Activated T-cell treated with anti-CD3 and anti-CD28 coated beads, Interleukin-2, amount 50 U/mL, for 48 hours (primary cell): Measurements from ENCODE around the gene PRG3.

ENCODE experiments used
- DNase-seq, 2 experiments: peaks; one replicate each; pipeline ENCODE4 v3.0.0-alpha.2; 2020

Gene PRG3

DNA sequence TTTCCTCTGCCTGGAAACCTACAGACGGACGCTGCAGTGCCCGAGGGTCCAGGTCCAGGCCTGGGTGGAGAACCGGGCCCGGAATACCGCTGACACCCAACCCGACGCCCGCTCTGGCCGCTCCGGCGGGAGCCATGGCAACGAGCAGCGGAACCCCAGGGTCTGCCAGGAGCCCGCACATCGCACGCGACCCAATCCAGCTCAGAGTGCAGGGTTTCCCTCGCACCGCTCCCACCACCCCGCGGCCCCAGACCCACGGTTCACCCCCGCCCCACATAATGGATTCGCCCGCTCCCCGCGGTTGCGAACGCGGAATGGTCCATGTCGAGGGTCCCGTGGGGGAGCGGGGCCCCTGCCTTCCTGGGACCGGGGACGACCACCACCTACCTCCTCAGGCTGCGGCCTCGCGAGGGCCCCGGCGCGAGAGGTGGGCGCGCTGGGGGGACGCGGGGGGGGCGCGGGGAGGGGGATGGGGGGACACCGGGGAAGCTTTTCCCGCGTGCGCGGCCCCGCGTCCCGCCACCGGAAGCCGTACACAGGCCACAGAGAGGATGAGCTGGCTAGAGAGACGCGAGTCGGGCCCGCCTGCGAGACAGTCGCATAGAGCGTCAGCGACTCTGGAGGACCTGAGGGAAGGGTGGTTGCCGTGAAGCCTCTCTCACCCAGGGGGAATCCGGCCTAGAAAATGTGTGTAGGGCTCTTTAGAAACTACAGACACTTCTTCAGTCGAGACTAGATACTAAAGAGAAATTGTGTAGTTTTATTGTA, 45.4 kb downstream of the PRG3 start, which contains the start of gene SSRP1:
Gene SSRP1 (minus strand): TSS at position 550 of the 768 bp plus-strand sequence. CDS start 771 bp downstream, outside the sequence.
- peak; percentile 90 for DNase-seq

DNA sequence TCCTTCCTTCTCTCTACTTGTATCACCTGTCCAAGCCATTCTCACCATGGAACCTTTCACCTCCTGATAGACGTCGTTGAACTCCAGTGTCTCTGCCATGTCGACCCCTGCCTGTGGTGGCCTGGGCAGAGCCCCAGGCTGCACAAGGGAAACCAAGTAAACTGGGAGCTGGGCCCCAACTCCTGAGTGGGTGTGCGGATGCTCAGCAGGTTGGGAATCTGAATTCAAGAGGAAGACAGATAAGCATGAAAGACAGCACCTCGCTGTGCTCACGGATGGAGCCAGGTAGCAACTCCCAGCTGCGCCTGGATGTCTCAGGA, 46.0 kb downstream of the PRG3 start:
- DNase-seq: no peak

GRCh38 chr11:57332694-57333440, 48.1 kb downstream of the PRG3 start:
- no peak for DNase-seq

DNA sequence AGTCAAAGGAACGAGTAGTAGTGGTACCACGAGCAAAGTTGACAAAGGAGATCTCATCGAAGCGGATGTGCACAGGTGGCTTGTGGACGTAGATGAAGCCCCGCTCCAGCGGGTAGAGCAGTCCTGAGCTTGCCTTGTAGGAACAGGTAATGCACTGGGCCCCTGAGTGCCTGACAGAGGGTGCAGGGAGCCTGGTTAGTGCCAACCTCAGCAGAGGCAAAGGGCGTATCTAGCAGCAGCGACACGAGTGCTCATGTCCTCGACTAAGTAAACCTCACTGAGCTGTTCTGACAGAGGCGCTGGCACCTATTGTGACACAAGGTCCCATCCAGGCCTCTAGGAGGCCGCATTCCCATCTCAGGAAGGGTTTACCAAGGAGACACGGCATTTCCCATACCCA, 49.2 kb downstream of the PRG3 start:
- no peak for DNase-seq

GRCh38 chr11:57330029-57330428, 50.9 kb downstream of the PRG3 start:
- peak; percentile 51 to 52 for DNase-seq

GRCh38 chr11:57327721-57328120, 53.2 kb downstream of the PRG3 start:
- DNase-seq: no peak
